ENCODE results near the gene GUCA2B.

DNA sequence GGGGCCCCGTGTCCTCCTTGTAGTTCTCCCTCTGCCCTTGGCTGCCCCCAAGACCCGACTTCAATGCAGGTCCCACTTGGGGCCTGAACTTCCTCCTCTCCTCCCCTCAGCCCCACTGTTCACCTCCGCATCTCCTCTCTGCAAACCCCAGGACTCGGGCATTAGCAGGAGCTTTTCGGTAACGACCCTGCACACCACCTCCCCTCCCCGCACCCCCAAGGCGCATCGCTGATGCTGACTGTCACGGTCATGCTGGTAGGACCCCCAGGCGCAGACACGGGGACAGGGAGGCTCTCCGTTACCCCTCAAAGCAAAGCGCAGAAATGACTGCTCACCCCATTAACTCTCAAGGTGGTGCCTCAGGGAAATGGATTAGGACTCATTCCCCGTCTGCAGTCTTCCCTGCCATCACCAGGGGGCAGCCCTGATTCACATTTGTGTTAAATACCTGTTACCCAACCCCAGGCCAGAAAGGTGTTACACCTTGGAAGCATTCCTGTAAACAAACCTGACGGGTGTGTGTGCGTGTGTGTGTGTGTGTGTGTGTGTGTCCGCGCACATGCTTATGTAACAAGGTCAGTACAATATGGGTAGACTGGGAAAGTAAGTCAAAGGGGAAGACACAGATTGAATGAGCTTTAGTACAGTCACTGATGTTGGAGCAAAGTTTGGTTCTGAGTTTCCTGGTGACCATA lies 6.4 kb upstream of the GUCA2B start:
- TF ChIP-seq, protein P1, sequence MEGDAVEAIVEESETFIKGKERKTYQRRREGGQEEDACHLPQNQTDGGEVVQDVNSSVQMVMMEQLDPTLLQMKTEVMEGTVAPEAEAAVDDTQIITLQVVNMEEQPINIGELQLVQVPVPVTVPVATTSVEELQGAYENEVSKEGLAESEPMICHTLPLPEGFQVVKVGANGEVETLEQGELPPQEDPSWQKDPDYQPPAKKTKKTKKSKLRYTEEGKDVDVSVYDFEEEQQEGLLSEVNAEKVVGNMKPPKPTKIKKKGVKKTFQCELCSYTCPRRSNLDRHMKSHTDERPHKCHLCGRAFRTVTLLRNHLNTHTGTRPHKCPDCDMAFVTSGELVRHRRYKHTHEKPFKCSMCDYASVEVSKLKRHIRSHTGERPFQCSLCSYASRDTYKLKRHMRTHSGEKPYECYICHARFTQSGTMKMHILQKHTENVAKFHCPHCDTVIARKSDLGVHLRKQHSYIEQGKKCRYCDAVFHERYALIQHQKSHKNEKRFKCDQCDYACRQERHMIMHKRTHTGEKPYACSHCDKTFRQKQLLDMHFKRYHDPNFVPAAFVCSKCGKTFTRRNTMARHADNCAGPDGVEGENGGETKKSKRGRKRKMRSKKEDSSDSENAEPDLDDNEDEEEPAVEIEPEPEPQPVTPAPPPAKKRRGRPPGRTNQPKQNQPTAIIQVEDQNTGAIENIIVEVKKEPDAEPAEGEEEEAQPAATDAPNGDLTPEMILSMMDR (IDR thresholded peaks at IDR 0.05) = peak; percentile 73
- no peak for TF ChIP-seq EP300 (IDR thresholded peaks at IDR 0.05)
- peak in 1 of 3 donors; percentile 43 for TF ChIP-seq POLR2AphosphoS5 (IDR thresholded peaks at IDR 0.05)
- TF ChIP-seq POLR2A (IDR thresholded peaks at IDR 0.05) = no peak

Data from suprapubic skin (tissue), 4 donors.